ENCODE results near the gene DLL3. TPM values are rescaled to one million over a fixed set of nuclear protein-coding genes. Genes with fewer than 3 reads are reported as not detected.
"Not testable (repeated sequence)": the region's sequence is repeated elsewhere in the genome, so short reads cannot be mapped to it uniquely, and the experiment has no call there.

The DLL3 gene
- total RNA-seq, 1 donor from 2014 or later: not detected

DNA sequence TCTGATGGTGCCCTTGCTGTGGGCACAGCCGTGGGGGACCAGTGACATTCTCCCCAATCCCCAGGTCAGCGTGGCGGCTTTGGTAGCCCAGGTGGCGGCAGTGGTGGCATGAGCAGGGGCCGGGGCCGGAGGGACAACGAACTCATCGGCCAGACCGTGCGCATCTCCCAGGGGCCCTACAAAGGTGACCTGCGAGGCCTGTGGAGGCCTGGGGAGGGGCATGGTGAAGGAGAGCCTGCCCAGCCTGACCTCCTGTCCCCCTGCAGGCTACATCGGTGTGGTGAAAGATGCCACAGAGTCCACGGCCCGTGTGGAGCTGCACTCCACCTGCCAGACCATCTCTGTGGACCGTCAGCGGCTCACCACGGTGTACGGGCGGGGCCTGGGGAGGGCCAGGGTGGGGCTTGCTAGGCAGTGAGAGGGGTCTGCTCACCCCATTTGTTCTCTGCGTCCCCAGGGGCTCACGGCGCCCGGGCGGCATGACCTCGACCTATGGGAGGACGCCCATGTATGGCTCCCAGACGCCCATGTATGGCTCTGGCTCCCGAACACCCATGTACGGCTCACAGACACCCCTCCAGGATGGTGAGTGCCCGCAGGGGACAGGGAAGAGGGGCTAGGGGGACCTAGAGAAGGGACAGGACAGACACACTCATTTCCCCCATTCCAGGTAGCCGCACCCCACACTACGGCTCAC is 25.9 kb upstream of the DLL3 start:
- TF ChIP-seq, protein P1, sequence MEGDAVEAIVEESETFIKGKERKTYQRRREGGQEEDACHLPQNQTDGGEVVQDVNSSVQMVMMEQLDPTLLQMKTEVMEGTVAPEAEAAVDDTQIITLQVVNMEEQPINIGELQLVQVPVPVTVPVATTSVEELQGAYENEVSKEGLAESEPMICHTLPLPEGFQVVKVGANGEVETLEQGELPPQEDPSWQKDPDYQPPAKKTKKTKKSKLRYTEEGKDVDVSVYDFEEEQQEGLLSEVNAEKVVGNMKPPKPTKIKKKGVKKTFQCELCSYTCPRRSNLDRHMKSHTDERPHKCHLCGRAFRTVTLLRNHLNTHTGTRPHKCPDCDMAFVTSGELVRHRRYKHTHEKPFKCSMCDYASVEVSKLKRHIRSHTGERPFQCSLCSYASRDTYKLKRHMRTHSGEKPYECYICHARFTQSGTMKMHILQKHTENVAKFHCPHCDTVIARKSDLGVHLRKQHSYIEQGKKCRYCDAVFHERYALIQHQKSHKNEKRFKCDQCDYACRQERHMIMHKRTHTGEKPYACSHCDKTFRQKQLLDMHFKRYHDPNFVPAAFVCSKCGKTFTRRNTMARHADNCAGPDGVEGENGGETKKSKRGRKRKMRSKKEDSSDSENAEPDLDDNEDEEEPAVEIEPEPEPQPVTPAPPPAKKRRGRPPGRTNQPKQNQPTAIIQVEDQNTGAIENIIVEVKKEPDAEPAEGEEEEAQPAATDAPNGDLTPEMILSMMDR (IDR thresholded peaks at IDR 0.05): no peak
- no peaks in the 10 kb centered on the region for H3K9me3 ChIP-seq
- H3K27ac ChIP-seq: no peak overlapping the region
- no peaks in the 10 kb centered on the region for H3K4me1 ChIP-seq
- DNase-seq (no peak), ATAC-seq (no peak)
- intact Hi-C loops (cut with DNase I): no loop called here
- H3K27me3 ChIP-seq: no peaks in the 10 kb centered on the region
- no peak overlapping the region for H3K4me3 ChIP-seq
- H3K36me3 ChIP-seq: peaks cover 83% of the 10 kb centered on the region

DNA sequence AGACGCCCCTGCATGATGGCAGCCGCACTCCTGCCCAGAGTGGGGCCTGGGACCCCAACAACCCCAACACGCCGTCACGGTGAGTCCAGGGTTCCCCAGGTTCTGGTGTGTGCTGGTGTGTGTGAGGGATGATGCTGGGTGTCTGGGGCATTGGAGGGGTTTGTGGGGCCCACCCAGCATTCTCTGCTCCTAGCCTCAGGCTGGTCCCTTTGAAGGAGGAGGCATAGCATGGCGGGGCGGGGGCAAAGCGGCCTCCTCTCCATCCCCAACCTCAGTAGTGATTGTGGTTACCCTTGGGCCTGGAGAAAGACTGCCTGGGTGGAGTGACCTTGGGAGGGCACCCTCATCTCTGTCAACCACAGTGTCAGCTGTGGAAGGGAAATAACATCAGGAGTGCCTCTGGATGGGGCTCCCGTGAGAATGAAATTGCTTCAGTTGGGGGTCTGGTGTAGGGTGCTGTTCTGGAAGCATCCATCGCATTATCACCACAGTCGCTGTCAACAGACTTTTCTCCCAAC is 25.2 kb upstream of the DLL3 start:
- Histone ChIP-seq H3K27ac (no peak overlapping the region), H3K9me3 (no peaks in the 10 kb centered on the region), H3K4me3 (no peak overlapping the region), H3K27me3 (no peaks in the 10 kb centered on the region), H3K4me1 (no peaks in the 10 kb centered on the region), H3K36me3 (peaks cover 77% of the 10 kb centered on the region)
- TF ChIP-seq, protein P1 (IDR thresholded peaks at IDR 0.05): no peak
- intact Hi-C loops (cut with DNase I): no loop called here
- ATAC-seq (no peak), DNase-seq (no peak)

DNA sequence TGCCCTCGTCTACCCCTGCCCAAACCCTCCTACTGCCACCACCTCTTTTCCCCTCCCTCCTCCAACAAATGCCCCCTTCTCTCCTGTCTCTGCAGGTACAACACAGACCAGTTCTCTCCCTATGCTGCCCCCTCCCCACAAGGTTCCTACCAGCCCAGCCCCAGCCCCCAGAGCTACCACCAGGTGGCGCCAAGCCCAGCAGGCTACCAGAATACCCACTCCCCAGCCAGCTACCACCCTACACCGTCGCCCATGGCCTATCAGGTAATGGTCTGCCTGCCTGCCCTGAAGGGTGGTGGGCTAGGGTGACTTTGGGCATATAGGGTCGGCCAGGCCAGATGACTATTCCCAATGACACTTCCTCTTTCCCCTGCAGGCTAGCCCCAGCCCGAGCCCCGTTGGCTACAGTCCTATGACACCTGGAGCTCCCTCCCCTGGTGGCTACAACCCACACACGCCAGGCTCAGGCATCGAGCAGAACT is 24.6 kb upstream of the DLL3 start:
- DNase-seq (peak; percentile 82), ATAC-seq (peak; percentile 76)
- H3K27me3 ChIP-seq: no peaks in the 10 kb centered on the region
- TF ChIP-seq, protein P1 (IDR thresholded peaks at IDR 0.05): peak; percentile 73
- H3K4me1 ChIP-seq: no peaks in the 10 kb centered on the region
- H3K36me3 ChIP-seq: peaks cover 70% of the 10 kb centered on the region
- intact Hi-C loops (cut with DNase I): no loop called here
- H3K4me3 ChIP-seq: no peak overlapping the region
- no peak overlapping the region for H3K27ac ChIP-seq
- H3K9me3 ChIP-seq: no peaks in the 10 kb centered on the region

DNA sequence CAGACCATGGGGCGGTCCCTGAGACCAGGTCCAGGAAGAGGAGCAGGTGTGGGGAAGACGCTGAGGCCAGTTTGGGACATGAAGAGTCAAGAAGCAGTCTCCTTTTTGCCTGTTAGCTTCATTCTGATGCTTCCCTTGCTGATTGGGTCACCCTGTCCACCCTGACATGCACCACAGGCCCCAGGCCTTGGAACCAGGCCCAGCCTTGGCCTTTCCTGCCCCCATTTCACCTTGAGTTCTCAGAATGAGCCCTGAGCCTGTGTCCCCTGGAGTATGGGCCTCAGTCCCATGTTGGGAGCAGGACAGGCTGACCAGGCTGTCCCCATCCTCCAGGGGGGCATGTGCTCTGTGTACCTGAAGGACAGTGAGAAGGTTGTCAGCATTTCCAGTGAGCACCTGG is 23.0 kb upstream of the DLL3 start:
- Histone ChIP-seq H3K27me3 (no peaks in the 10 kb centered on the region), H3K4me3 (no peak overlapping the region), H3K36me3 (peaks cover 56% of the 10 kb centered on the region), H3K27ac (no peak overlapping the region), H3K9me3 (no peaks in the 10 kb centered on the region), H3K4me1 (peaks cover 9% of the 10 kb centered on the region)
- ATAC-seq: no peak
- TF ChIP-seq, protein P1 (IDR thresholded peaks at IDR 0.05): no peak
- intact Hi-C loops (cut with DNase I): no loop called here
- DNase-seq: no peak

DNA sequence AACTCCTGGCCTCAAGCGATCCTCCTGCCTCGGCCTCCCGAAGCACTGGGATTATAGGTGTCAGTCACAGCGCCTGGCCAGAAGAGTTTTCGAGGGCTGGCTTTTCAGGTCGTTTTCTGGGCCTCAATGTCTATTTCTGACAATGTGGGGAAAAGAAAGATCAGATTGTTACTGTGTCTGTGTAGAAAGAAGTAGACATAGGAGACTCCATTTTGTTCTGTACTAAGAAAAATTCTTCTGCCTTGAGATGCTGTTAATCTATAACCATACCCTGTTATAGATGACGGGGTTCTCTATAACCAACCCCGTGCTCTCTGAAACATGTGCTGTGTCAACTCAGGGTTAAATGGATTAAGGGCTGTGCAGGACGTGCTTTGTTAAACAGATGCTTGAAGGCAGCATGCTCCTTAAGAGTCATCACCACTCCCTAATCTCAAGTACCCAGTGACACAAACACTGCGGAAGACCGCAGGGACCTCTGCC is 19.4 kb upstream of the DLL3 start:
- Histone ChIP-seq H3K36me3 (peaks cover 28% of the 10 kb centered on the region), H3K4me3 (peak overlapping the region; percentile 75), H3K27ac (peak overlapping the region; percentile 80), H3K4me1 (peaks cover 17% of the 10 kb centered on the region)
- H3K27me3 ChIP-seq; DNase-seq; H3K9me3 ChIP-seq; ATAC-seq; intact Hi-C loops (cut with DNase I): not testable (repeated sequence)

DNA sequence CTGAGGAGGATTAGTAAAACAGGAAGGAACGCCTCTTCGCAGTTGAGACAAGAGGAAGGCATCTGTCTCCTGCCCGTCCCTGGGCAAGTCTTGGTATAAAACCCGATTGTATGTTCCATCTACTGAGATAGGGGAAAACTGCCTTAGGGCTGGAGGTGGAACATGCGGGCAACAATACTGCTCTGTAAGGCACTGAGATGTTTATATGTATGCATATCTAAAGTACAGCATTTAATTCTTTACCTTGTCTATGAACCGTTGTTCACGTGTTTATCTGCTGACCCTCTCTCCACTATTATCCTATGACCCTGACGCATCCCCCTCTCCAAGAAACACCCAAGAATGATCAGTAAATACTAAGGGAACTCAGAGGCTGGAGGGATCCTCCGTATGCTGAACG is 18.8 kb upstream of the DLL3 start:
- Histone ChIP-seq H3K36me3 (peaks cover 25% of the 10 kb centered on the region), H3K27ac (peak overlapping the region; percentile 80), H3K4me3 (peak overlapping the region; percentile 75), H3K9me3 (no peaks in the 10 kb centered on the region), H3K4me1 (peaks cover 17% of the 10 kb centered on the region), H3K27me3 (no peaks in the 10 kb centered on the region)
- TF ChIP-seq, protein P1 (IDR thresholded peaks at IDR 0.05): no peak
- intact Hi-C loops (cut with DNase I): no loop called here
- DNase-seq (no peak), ATAC-seq (no peak)

Measured in upper lobe of right lung (tissue), 1 donor.